GM10847 (cell line): ENCODE results near the gene RNF217.

ENCODE experiments used
- POLR2A ChIP-seq: IDR thresholded peaks from 2 replicates; pipeline ENCODE4 v1.6.1; 2011; ENCODE audit not compliant: insufficient read length; ENCODE audit errors: extremely low read depth

RNF217 gene

DNA sequence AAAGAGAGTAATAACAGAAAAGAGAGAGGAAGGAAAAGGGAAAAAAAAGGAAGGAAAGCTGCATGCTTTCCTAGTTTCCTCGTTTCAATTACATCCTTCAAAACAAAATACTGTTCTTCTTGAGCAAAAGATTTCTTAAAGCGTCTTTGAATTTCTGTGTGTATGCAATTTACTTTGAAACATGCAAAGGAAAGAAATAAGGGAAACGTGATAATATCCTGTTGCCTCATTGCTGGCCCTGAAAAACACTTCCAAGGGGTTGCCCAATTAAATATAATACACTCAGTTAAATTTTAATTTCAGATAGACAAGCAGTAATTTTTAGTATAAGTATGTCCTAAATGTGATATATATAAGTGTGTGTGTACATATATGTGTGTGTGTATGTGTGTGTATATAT, 140.2 kb downstream of the RNF217 start:
- TF ChIP-seq POLR2A: no peak

DNA sequence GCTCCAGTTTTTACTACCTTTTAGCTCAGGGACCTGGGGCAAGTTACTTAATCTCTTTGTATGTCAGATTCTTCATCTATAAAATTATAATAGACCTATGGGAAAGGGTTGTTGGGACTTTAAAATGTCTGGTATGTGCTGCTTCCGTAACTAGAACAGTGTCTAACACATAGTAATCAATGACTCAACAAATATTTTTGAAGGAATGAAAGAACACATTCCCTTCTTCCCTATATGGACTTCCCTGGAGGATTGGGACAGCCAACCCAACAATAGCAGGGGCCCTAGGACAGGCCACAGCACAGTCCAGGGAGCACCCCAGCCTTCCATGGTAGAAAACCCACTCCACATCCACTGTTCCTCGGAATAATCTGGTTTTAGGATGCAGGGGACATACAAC, 140.7 kb downstream of the RNF217 start:
- no peak for TF ChIP-seq POLR2A

DNA sequence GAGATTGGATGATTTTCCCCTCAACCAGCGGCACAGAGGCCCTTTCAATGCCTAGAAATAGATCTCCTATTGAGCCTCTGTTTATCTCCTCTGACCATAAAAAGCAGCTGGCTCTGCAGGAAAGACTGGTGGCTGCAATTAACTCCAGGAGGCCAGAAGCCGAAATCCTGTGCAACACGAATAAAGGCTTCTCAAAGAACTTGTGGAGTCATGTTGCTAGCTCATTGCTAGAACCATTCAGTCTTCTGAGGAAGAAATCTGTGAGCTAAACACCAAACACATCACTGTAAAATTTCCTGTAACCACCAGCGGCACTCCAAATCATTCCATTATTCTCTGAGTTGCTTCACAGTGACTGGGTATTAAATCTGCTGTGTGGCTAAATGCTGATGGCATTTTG, 142.2 kb downstream of the RNF217 start:
- no peak for TF ChIP-seq POLR2A

DNA sequence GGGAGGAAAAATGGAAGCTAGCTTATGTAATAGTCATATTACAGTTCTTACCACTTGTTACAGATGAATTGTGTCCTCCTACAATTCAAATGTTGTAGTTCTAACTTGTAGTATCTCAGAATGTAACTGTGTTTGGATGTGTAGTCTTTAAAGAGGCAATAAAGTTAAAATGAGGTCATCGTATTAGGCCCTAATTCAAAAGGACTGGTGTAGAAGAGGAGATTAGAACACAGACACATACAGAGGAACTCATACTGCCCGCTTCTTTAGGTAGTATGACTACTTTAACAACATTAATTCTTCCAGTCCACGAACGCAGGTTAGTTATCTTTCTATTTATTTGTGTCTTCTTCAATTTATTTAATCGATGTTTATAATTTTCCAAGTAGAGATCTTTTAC, 144.8 kb downstream of the RNF217 start:
- TF ChIP-seq POLR2A: no peak

DNA sequence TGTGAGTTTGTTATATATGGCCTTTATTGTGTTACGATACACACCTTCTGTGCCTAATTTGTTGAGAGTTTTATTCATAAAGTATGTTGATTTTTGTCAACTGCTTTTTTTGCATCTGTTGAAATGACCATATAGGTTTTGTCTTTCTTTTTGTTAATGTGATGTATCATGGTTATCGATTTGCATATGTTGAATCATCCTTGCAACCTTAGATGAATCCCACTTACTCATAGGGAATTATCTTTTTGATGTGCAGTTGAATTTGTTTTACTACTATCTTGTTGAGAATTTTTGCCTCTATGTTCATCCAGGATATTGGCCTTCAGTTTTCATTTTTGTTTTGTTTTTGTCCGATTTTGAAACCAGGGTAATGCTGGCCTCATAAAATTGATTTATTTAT, 145.7 kb downstream of the RNF217 start:
- no peak for TF ChIP-seq POLR2A

DNA sequence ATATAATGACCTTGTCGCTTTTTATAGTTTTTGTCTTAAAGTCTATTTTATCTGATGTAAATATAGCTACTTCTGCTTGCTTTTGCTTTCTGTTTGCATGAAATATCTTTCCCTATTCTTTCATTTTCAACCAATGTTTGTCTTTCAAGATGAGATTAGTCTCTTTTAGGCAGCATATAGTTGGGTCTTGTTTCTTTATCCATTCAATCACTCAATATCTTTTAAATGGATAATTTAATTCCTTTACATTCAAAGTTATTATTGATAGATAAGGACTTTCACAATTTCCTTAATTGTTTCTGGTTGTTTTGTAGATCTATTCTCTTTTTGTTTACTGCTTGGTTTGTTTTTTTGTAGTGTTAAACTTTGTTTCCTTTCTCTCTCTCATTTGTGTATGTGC, 147.8 kb downstream of the RNF217 start:
- no peak for TF ChIP-seq POLR2A

DNA sequence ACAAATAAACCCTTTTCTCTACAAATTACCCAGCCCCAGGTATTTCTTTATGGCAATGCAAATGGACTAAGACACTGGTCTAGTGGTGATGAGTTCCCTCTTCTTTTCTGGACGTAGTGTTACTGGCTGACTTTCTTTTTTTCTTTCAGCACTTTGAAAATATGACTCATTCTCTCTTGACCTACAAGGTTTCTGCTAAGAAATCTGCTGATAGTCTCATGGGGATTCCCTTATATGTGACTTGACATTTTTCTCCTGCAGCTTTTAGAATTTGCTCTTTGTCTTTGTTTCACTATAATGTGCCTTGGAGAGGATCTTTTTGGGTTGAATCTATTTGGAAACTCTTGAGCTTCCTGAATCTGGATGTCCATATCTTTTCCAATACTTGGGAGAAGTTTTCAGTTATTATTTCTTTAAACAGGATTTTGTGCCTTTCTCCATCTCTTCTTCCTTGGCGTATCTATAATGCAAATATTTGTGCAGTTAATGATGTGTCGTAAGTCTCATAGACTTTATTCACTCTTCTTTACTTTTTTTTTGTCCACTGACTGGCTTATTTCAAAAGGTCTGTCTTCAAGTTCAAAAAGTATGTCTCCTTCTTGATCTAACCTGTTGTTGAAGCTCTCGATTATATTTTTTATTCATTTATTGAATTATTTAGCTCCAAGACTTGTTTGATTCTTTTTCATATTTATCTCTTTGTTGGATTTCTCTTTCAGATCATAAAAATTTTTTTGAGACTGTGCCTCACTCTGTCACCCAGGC, 149.2 kb downstream of the RNF217 start:
- no peak for TF ChIP-seq POLR2A

DNA sequence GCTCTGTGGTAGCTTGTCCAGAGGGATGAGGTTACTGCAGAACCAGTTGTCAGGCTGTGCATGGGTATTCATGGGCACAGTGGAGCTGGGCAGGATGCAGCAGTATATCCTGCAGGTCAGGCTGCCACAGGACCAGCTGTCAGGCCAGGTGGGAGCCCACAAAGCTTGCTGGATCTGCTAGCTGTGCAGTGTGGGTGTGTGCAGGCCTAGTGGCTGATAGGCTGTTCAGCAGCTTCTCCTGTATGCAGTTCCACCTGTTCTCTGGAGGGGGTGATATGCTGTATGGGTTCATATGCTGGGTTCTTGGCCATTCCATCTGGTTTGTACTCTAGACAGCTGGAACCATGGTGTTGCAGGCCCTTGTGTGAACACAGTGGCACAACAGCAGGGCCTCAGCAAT, 150.7 kb downstream of the RNF217 start:
- TF ChIP-seq POLR2A: no peak

DNA sequence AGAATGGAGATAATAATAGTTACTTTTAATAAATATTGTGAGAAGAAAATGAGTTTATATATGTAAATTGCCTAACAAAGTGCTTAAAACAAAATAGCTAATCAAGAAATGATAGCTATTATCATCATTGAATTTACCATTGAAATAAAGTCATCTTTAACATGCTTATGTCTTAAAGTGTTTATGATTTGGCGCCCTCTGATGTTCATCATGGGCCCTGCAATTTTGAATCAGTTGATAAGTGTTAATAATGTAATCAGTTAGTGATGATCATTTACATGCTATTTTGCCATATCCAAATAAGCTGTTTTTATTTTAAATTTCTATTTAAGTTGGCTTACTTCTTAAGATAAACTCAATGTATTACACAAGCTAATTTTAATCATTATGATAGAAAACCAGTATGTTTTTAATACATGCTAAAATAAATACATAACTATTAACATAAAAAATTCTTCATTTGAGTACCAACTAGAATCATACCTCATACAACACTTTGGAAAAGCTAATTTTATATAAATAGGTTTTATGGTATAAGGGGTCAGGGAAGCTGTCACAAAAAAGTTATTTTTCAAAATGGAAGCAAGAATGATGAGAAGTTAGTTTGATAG, 152.1 kb downstream of the RNF217 start:
- no peak for TF ChIP-seq POLR2A

DNA sequence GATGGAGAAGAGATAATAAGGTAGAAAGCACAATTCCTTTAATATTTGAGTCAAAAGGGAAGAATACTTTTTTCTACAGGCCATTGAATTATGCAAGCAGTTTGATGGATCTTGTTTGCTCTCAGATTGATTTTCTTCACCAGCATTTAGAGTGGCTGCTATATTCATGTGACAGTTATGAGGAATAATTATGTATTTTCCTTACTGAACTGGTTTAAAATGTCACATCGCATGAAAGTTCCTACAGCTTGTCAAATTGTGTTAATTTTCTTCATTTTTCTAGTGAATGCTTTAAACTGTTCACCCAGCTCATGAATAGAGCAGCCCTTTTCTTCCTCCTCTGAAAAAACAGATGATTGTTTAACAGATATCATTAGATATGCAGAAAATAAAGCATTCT, 153.9 kb downstream of the RNF217 start:
- TF ChIP-seq POLR2A: no peak

DNA sequence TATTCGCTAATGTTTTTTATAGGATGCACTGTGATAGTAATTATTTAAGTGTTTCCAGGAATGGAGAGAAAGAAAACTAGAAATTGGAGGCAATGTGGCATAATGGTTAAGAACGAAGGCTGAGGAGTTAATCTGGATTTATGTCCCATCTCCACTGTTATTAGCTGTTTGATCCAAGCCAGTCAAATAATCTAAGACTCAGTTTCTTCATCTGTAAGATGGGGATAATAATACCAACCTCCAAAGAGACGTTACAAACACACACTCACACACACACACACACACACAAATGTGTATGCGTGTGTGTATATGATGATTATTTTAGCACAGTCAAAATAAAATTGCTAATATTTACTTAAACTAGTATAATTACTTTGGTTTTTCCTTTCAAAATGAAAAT, 154.5 kb downstream of the RNF217 start:
- TF ChIP-seq POLR2A: no peak

DNA sequence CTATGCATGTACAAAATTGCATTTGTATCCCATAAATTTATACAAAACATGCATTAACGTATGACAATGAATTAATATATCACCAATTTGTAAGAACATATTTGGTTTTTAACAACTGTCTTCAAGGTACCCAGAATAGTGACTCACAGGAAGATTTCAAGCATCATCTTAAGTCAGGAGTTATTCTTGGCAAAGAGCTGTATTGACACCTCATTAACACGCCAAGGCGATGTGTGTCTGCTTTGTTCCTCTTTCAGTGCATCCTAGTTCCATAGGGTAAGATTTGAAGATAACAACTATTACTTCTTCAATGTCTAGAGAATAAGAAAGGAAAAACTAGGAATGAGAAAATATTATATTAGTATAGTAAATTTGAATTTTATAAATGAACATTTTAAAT, 155.6 kb downstream of the RNF217 start:
- no peak for TF ChIP-seq POLR2A

DNA sequence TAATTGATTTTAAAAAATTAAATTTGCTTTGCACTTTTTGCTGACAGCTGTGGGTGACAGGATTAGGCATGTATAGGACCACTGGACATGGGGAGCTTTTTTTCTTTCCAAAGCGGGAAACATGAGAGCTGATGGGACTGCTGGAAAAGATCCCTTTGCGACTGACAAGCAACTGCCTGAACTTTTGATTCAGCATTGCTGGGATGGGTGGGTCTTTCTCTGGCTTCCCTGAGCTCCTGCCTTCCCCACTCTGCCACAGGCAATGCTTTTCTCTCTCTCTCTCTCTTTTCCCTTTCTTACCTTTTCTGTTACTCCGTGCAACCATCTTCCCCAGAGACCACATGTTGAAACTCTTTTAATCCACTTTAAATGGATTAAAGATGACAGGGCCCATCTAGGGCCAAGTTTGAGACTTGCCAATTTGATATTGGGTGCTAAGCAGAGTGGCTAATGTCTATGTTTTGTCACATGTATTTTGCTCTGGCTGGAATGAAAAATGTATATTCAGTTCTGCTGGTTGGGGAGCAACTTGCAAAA, 157.9 kb downstream of the RNF217 start:
- TF ChIP-seq POLR2A: no peak

DNA sequence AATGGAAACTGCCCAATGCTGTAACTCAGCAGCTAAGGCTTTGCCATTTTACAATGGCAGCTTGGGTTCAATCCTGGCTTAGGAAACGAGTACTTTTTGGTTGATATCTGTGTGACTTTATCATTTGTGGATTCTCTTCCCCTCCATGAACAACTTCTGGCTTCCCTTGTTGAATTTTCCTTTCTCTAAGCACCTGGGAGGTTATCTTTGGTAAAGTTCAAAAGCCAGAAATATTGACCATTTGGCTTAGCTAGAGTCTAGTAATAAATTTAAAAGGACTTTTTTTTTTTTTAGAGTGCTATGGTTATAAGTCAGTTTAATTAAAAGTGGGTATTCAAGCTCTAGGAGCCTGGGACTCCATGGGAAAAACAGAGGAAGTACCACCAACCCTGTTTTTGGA, 159.7 kb downstream of the RNF217 start:
- TF ChIP-seq POLR2A: no peak

DNA sequence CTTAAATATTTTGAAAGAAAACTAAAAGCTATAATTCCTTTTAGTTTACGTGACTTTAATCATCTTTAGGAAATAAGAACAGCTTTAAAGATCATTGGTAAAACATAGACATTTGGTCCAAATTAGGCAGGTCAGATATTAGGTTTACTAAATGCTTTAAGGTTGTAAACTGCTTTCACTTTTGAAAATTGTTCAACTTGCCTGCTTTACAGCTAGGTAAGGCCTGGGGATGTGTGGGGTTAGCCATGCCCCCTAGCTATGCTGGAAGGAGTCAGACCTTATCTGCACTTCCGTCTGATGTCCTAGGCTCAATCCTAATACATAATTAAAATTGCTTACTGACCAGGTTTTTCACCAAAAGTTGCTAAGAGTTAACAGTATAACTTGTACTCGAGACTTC, 160.8 kb downstream of the RNF217 start:
- no peak for TF ChIP-seq POLR2A

DNA sequence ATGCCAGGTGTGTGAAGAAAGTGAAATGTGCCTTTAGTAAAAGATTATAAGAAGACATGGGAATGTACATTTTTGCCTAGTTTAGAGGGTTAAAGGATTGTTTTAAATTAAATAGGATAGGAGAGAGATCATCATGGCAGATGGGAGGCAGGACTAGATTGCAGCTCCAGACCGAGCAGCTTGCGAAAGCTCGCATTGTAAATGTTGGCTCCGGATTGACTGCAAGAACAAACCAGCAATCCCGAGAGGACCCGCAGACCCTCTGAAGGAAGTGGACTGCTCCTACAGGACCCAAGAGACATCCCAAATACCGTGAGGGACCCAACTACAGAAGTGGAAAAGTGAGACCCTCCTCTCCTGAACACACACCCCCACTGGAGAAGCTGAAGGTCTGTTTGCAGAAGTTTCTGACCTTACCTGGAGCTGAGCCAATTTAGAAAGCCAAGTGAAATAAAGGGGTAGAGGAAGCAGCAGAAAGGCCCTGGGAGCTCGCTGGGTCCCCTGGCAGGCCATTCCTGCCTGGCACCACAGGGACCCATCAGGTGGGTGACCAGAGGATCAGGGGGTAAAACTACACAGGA, 161.3 kb downstream of the RNF217 start:
- no peak for TF ChIP-seq POLR2A
